HL-60 (cell line): Measurements from ENCODE around the gene PNMA8C.

Source experiments
- CTCF ChIP-seq: IDR thresholded peaks from one replicate; pipeline ENCODE4 v1.5.1; 2011; ENCODE audit warnings: low read length, control low read depth, inconsistent platforms; ENCODE audit not compliant: insufficient read depth
- REST ChIP-seq: IDR thresholded peaks from 2 replicates; pipeline ENCODE4 v1.6.1; 2012; ENCODE audit warnings: low read depth; ENCODE audit not compliant: insufficient replicate concordance

GRCh38 chr19:46466536-46467196 lies 37.9 kb upstream of the PNMA8C start:
- TF ChIP-seq REST, result no peak
- TF ChIP-seq CTCF, result no peak
